Colonic mucosa (tissue), 4 donors: ENCODE measurements around the gene EXOC3. TPM values are rescaled to one million over a fixed set of nuclear protein-coding genes. Genes with fewer than 3 reads are reported as not detected.

Experiments used
- DNase-seq: peaks from one replicate; pipeline ENCODE4 v3.0.0-alpha.2; 2020
- H3K27ac ChIP-seq: fragments of 200-600 bp; one replicate; pipeline ENCODE4 v1.8.0; 2021
- H3K27me3 ChIP-seq: fragments of 200-600 bp; one replicate; pipeline ENCODE4 v1.8.0; 2021
- H3K36me3 ChIP-seq: fragments of 200-600 bp; one replicate; pipeline ENCODE4 v1.8.0; 2021
- H3K4me1 ChIP-seq: fragments of 200-600 bp; one replicate; pipeline ENCODE4 v1.8.0; 2021; ENCODE audit warnings: mild to moderate bottlenecking
- H3K4me3 ChIP-seq: fragments of 200-600 bp; one replicate; pipeline ENCODE4 v1.8.0; 2021
- H3K9ac ChIP-seq, 2 donors: one replicate each; pipeline ENCODE4 v1.7.0; 2013; ENCODE audit warnings: control low read depth in 2 of 2, low read depth in 2 of 2, low read length in 2 of 2
- H3K9me3 ChIP-seq: fragments of 200-600 bp; one replicate; pipeline ENCODE4 v1.8.0; 2021
- intact Hi-C: fragments of 100-400 bp; cut with DNase I; formaldehyde crosslinking; loops from one replicate; pipeline ENCODE4 v1.14.1; 2022
- total RNA-seq, 2 donors: library from RNA; stranded (reverse); fragmentation: NEBNext Ultra II Directional in 1 of 2; extraction: Animal tissue kit (Norgen Biotek cat#: 25700) in 1 of 2; gene quantifications; one replicate each; pipeline ENCODE4 v1.2.1, GENCODE V29; 2021
- TF ChIP-seq, protein P1 (sequence below): fragments of 200-600 bp; IDR thresholded peaks from one replicate; pipeline ENCODE4 v1.8.0; 2022; ENCODE audit warnings: antibody characterized with exemption, mild to moderate bottlenecking
- donor health status: healthy.
- donor health status: DM: no; HTN: no; CAD: no.
- donor health status: DM: no; HTN: no; CAD: no.

The EXOC3 gene
- total RNA-seq, 2 donors from 2014 or later = 52.0 to 58.7 TPM

DNA sequence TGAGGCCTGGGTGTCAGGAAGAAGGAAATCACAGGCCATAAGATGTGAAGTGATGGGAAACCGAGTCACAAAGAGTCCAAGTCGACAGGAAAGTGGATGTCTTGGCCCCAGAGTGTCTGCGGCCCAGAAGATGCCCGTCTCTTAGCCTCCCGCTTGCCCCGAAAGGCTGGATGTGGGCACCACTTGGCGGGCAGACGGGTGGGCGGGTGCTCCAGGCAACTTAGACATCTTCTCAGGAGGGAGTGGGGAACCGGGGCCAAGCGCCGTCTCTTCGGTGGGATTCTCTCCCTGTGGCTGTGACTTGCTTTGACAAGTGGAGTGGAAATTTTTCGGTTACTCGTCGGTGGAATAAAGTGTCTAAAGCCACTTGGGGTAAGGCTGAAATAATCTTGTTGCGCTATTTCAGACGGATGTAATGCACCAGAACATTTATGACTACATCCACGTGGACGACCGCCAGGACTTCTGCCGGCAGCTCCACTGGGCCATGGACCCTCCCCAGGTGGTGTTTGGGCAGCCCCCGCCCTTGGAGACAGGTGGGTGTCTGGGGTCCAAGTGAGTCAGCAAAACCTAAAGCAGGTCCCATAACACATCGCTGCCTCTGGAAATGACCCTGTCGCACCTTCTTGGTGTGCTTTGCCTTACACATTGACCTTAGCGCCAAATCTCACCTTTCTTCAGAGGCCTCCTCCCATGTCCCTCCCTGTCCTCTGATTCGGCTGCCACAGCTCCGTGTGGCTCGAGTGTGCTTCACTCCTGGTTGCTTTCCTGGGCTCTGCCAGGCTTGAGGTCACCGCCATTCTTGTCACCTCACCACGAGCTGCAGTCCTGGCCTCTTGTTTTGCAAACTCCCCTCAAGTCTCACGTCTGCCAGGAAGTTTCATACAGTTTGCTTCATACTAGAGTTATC lies 20.4 kb upstream of the EXOC3 start:
- no peak for DNase-seq
- Histone ChIP-seq H3K4me3 (no peak overlapping the region), H3K4me1 (no peaks in the 10 kb centered on the region), H3K9ac (no peak overlapping the region), H3K27ac (no peak overlapping the region), H3K36me3 (no peaks in the 10 kb centered on the region), H3K9me3 (no peaks in the 10 kb centered on the region), H3K27me3 (no peaks in the 10 kb centered on the region)
- TF ChIP-seq, protein P1, sequence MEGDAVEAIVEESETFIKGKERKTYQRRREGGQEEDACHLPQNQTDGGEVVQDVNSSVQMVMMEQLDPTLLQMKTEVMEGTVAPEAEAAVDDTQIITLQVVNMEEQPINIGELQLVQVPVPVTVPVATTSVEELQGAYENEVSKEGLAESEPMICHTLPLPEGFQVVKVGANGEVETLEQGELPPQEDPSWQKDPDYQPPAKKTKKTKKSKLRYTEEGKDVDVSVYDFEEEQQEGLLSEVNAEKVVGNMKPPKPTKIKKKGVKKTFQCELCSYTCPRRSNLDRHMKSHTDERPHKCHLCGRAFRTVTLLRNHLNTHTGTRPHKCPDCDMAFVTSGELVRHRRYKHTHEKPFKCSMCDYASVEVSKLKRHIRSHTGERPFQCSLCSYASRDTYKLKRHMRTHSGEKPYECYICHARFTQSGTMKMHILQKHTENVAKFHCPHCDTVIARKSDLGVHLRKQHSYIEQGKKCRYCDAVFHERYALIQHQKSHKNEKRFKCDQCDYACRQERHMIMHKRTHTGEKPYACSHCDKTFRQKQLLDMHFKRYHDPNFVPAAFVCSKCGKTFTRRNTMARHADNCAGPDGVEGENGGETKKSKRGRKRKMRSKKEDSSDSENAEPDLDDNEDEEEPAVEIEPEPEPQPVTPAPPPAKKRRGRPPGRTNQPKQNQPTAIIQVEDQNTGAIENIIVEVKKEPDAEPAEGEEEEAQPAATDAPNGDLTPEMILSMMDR = no peak
- intact Hi-C loops = no loop called here

GRCh38 chr5:423233-423565 lies 19.8 kb upstream of the EXOC3 start:
- TF ChIP-seq, protein P1 = no peak
- intact Hi-C loops = no loop called here
- Histone ChIP-seq H3K9me3 (no peaks in the 10 kb centered on the region), H3K4me3 (no peak overlapping the region), H3K27me3 (no peaks in the 10 kb centered on the region), H3K36me3 (no peaks in the 10 kb centered on the region), H3K27ac (no peak overlapping the region), H3K9ac (no peak overlapping the region), H3K4me1 (no peaks in the 10 kb centered on the region)
- no peak for DNase-seq

GRCh38 chr5:423626-424261 lies 19.2 kb upstream of the EXOC3 start:
- Histone ChIP-seq H3K27ac (no peak overlapping the region), H3K27me3 (no peaks in the 10 kb centered on the region), H3K36me3 (no peaks in the 10 kb centered on the region), H3K4me1 (no peaks in the 10 kb centered on the region), H3K4me3 (no peak overlapping the region), H3K9ac (no peak overlapping the region), H3K9me3 (no peaks in the 10 kb centered on the region)
- intact Hi-C loops = no loop called here
- TF ChIP-seq, protein P1 = no peak
- no peak for DNase-seq

GRCh38 chr5:424301-425110 lies 18.5 kb upstream of the EXOC3 start:
- DNase-seq = no peak
- H3K27ac ChIP-seq = no peak overlapping the region
- H3K4me3 ChIP-seq = no peak overlapping the region
- no peaks in the 10 kb centered on the region for H3K36me3 ChIP-seq
- intact Hi-C loops = loop anchor here (5.0 kb wide), 1 partner anchor 102 kb away; the partner anchor contains the start of gene AHRR
- no peaks in the 10 kb centered on the region for H3K27me3 ChIP-seq
- TF ChIP-seq, protein P1 = no peak
- no peaks in the 10 kb centered on the region for H3K9me3 ChIP-seq
- H3K4me1 ChIP-seq = no peaks in the 10 kb centered on the region
- H3K9ac ChIP-seq = no peak overlapping the region

- Histone ChIP-seq H3K27me3 (no peaks in the 10 kb centered on the region), H3K9me3 (no peaks in the 10 kb centered on the region), H3K27ac (no peak overlapping the region), H3K4me3 (no peak overlapping the region), H3K9ac (no peak overlapping the region), H3K36me3 (no peaks in the 10 kb centered on the region), H3K4me1 (no peaks in the 10 kb centered on the region)
- TF ChIP-seq, protein P1 = no peak
- DNase-seq = no peak
- intact Hi-C loops = loop anchor here (5.0 kb wide), 1 partner anchor 103 kb away; the partner anchor contains the start of gene AHRR
These were observed 17.3 kb upstream of the EXOC3 start for GRCh38 chr5:425714-426113.
